SK-N-SH (cell line): ENCODE measurements around the gene EVPL. TPM values are rescaled to one million over a fixed set of nuclear protein-coding genes. Genes with fewer than 3 reads are reported as not detected.

Source experiments
- CTCF ChIA-PET: fragments of 300-600, 350-600 bp; formaldehyde crosslinking; extraction: SDS; loops from one replicate; lab custom pipeline; 2021; lab: Yijun Ruan, JAX
- POLR2A ChIA-PET: fragments of 350-600 bp; sonication (Branson Sonifier 250); formaldehyde crosslinking; extraction: SDS; loops from one replicate; lab custom pipeline; 2020; ENCODE audit warnings: antibody characterized with exemption, inconsistent platforms; lab: Yijun Ruan, JAX
- DNase-seq: peaks from one replicate; pipeline ENCODE4 v3.0.0; 2012
- H2AFZ ChIP-seq: fragments of 200-600 bp; sonication (generic); 2 replicates; pipeline ENCODE4 v1.8.1; 2016; ENCODE audit warnings: antibody characterized with exemption, mild to moderate bottlenecking, low read depth
- H3F3A ChIP-seq: fragments of 200-600 bp; sonication (generic); replicated peaks from 2 replicates; pipeline ENCODE3; 2016; ENCODE audit warnings: antibody characterized with exemption, mild to moderate bottlenecking; ENCODE audit not compliant: insufficient read depth
- H3K27ac ChIP-seq, 2 experiments: fragments of 200-500 bp in 1 of 2; fragments of 200-600 bp in 1 of 2; sonication (Bioruptor generic) in 1 of 2; sonication (generic), shearing (Covaris generic) in 1 of 2; 2 replicates each; pipeline versions ENCODE4 v1.5.1 to v1.6.1; 2014 to 2016; ENCODE audit warnings: low read depth in 2 of 2, inconsistent platforms in 1 of 2, low read length in 1 of 2, mild to moderate bottlenecking in 1 of 2, mixed read lengths in 1 of 2
- H3K27me3 ChIP-seq: fragments of 200-600 bp; sonication (generic), shearing (Covaris generic); 2 replicates; pipeline ENCODE4 v1.6.1; 2016; ENCODE audit warnings: mixed run types; ENCODE audit not compliant: insufficient read depth
- H3K36me3 ChIP-seq, 2 experiments: fragments of 200-500 bp in 1 of 2; fragments of 200-600 bp in 1 of 2; sonication (Bioruptor generic) in 1 of 2; sonication (generic) in 1 of 2; replicated peaks in 1 of 2; 2 replicates each; pipeline versions ENCODE3 to v1.5.1; 2014 to 2016; ENCODE audit warnings: low read length in 1 of 2, mild to moderate bottlenecking in 1 of 2; ENCODE audit not compliant: insufficient read depth in 2 of 2, control insufficient read depth in 1 of 2
- H3K4me1 ChIP-seq, 2 experiments: fragments of 200-500 bp in 1 of 2; fragments of 200-600 bp in 1 of 2; sonication (Bioruptor generic) in 1 of 2; sonication (generic), shearing (Covaris generic) in 1 of 2; 2 replicates each; pipeline versions ENCODE4 v1.5.1 to v1.6.1; 2014 to 2016; ENCODE audit warnings: low read depth in 1 of 2, low read length in 1 of 2, mixed run types in 1 of 2; ENCODE audit not compliant: insufficient read depth in 2 of 2, control insufficient read depth in 1 of 2
- H3K4me2 ChIP-seq: fragments of 200-600 bp; sonication (generic), shearing (Covaris generic); 2 replicates; pipeline ENCODE4 v1.6.1; 2017; ENCODE audit warnings: mixed run types
- H3K4me3 ChIP-seq, 2 experiments: fragments of 200-500 bp in 1 of 2; fragments of 200-600 bp in 1 of 2; sonication (Bioruptor generic) in 1 of 2; sonication (generic), shearing (Covaris generic) in 1 of 2; 2 replicates each; pipeline versions ENCODE4 v1.5.1 to v1.8.1; 2014 to 2016; ENCODE audit warnings: low read depth in 2 of 2, inconsistent platforms in 1 of 2, low read length in 1 of 2, mild to moderate bottlenecking in 1 of 2, mixed read lengths in 1 of 2, moderate library complexity in 1 of 2
- H3K79me2 ChIP-seq: fragments of 200-600 bp; sonication (generic); 2 replicates; pipeline ENCODE4 v1.8.1; 2017; ENCODE audit warnings: mild to moderate bottlenecking; ENCODE audit not compliant: insufficient read depth
- H3K9ac ChIP-seq: fragments of 200-600 bp; sonication (generic); 2 replicates; pipeline ENCODE4 v1.6.1; 2017; ENCODE audit warnings: mixed run types
- H3K9me2 ChIP-seq: fragments of 200-600 bp; sonication (generic); 2 replicates; pipeline ENCODE4 v1.6.1; 2017; ENCODE audit warnings: mixed run types
- H3K9me3 ChIP-seq: fragments of 200-600 bp; sonication (generic); 2 replicates; pipeline ENCODE4 v1.6.1; 2017; ENCODE audit warnings: mixed run types, mild to moderate bottlenecking, moderate library complexity
- H4K20me1 ChIP-seq: fragments of 200-600 bp; sonication (generic); 2 replicates; pipeline ENCODE4 v1.6.1; 2017; ENCODE audit warnings: mild to moderate bottlenecking, mixed run types; ENCODE audit not compliant: insufficient read depth
- EZH2phosphoT487 ChIP-seq: fragments of 200-600 bp; sonication (generic); IDR thresholded peaks from 2 replicates; pipeline ENCODE4 v1.6.1; 2017; ENCODE audit warnings: low read depth, mixed run types, mild to moderate bottlenecking, antibody characterized with exemption, moderate library complexity, borderline replicate concordance
- JUND ChIP-seq: IDR thresholded peaks from 2 replicates; pipeline ENCODE4 v1.4.0; 2012
- MXI1 ChIP-seq: IDR thresholded peaks from 2 replicates; pipeline ENCODE4 v1.6.1; 2012; ENCODE audit warnings: mild to moderate bottlenecking, low read depth, low read length, improper control_type of control experiment
- PBX3 ChIP-seq: IDR thresholded peaks from 2 replicates; pipeline ENCODE4; 2012
- POLR2AphosphoS5 ChIP-seq: IDR thresholded peaks from 2 replicates; pipeline ENCODE4 v1.6.1; 2012; ENCODE audit warnings: low read depth, low read length
- RAD21 ChIP-seq: IDR thresholded peaks from 2 replicates; pipeline ENCODE4 v1.6.1; 2012; ENCODE audit warnings: mild to moderate bottlenecking, low read length
- RFX5 ChIP-seq: IDR thresholded peaks from 2 replicates; pipeline ENCODE4 v1.6.1; 2012; ENCODE audit warnings: mild to moderate bottlenecking, improper control_type of control experiment, low read length
- TAF1 ChIP-seq: IDR thresholded peaks from 2 replicates; pipeline ENCODE4 v1.6.1; 2012; ENCODE audit warnings: low read depth, mild to moderate bottlenecking, low read length, moderate library complexity, borderline replicate concordance
- TEAD4 ChIP-seq: IDR thresholded peaks from 2 replicates; pipeline ENCODE4 v1.4.0; 2012; ENCODE audit warnings: mild to moderate bottlenecking, borderline replicate concordance; ENCODE audit not compliant: insufficient read depth
- USF2 ChIP-seq: fragments of 150-350 bp; IDR thresholded peaks from 2 replicates; pipeline ENCODE4 v1.6.1; 2017; ENCODE audit warnings: antibody characterized with exemption, low read length, low read depth, borderline replicate concordance
- YY1 ChIP-seq: IDR thresholded peaks from 2 replicates; pipeline ENCODE4 v1.4.0; 2012; ENCODE audit warnings: low read depth, mild to moderate bottlenecking
- WGBS: methylation state at CpG from one replicate; pipeline ENCODE4 v1.1.6; 2017; ENCODE audit warnings: low lambda C conversion rate; 5-methylcytosine and 5-hydroxymethylcytosine counted together
- polyA plus RNA-seq, 3 experiments: library from polyadenylated mRNA; depleted of rRNA; stranded (reverse); fragments of >200 nt; gene quantifications; 2 replicates each; pipeline ENCODE4 v1.2.3, GENCODE V29; 2012
- TF ChIP-seq, protein P1 (sequence below): IDR thresholded peaks from 2 replicates; pipeline ENCODE4 v1.4.0; 2012; ENCODE audit warnings: low read depth, borderline replicate concordance

Gene EVPL
- polyA plus RNA-seq, 1 of the 3 experiments (the other 2 are of a cell fraction), result 0.23 TPM

DNA sequence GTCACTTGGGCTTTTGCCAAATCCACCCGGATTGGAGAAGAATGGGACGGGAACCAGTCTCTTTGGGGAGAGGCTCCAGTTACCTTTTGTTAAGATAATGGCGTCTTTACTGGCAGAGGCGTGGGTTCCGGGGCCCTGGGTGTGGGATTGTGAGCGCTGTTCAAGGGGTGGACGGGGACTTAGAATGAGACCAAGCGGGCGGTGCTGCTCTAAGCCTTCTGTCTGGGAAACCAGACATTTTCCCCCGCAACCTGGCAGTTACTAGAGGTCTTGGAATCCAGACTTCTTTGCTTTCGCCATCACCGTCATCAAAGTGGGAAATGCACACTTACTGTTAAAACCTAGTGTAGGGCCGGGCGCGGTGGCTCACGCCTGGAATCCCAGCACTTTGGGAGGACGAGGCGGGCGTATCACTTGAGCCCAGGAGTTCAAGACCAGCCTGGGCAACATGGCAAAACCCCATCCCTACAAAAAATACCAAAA, 47.4 kb downstream of the EVPL start:
- no peak for DNase-seq
- peaks cover 0 to 20% of the 10 kb centered on the region in 2 experiments; a peak in 3 of 4 replicates for H3K4me1 ChIP-seq
- peaks cover 59% of the 10 kb centered on the region for H3K79me2 ChIP-seq

More for the DNA sequence above, 47.4 kb downstream of the EVPL start:
- H3K27me3 ChIP-seq, result no peaks in the 10 kb centered on the region
- no peaks in the 10 kb centered on the region for H3K9me3 ChIP-seq
- H3K9ac ChIP-seq, result peak overlapping the region; percentile 93
- H3K9me2 ChIP-seq, result no peaks in the 10 kb centered on the region
- peak overlapping the region; percentile 92; the same call in 1 of the 2 replicates for H2AFZ ChIP-seq
- peak overlapping the region; percentile 88 for H3K4me2 ChIP-seq
- TF ChIP-seq TEAD4 (no peak), RFX5 (no peak), RAD21 (no peak), MXI1 (peak; percentile 63), EZH2phosphoT487 (no peak), POLR2AphosphoS5 (no peak), JUND (no peak), PBX3 (no peak), TAF1 (0 out of 2 replicates have a peak, but pooled peaks have one; percentile 3), YY1 (peak; percentile 67; the same call in 1 of the 2 replicates), USF2 (no peak)
- TF ChIP-seq, protein P1, sequence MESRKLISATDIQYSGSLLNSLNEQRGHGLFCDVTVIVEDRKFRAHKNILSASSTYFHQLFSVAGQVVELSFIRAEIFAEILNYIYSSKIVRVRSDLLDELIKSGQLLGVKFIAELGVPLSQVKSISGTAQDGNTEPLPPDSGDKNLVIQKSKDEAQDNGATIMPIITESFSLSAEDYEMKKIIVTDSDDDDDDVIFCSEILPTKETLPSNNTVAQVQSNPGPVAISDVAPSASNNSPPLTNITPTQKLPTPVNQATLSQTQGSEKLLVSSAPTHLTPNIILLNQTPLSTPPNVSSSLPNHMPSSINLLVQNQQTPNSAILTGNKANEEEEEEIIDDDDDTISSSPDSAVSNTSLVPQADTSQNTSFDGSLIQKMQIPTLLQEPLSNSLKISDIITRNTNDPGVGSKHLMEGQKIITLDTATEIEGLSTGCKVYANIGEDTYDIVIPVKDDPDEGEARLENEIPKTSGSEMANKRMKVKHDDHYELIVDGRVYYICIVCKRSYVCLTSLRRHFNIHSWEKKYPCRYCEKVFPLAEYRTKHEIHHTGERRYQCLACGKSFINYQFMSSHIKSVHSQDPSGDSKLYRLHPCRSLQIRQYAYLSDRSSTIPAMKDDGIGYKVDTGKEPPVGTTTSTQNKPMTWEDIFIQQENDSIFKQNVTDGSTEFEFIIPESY, result no peak
- WGBS, result 7% methylated on average over 19 of the region's 19 CpGs
- POLR2A ChIA-PET, result no interaction called here
- peaks cover 2 to 16% of the 10 kb centered on the region in 2 experiments for H3K36me3 ChIP-seq
- H4K20me1 ChIP-seq, result no peaks in the 10 kb centered on the region
- CTCF ChIA-PET, result interaction anchor here (1.3 to 1.8 kb wide), 3 partner anchors 21 to 35 kb away, joined by 5 to 13 read pairs (median 6); partner anchors contain the start of gene CDK3
- peak overlapping the region; percentile 68 to 87 for H3K4me3 ChIP-seq
- H3F3A ChIP-seq, result peaks cover 44% of the 10 kb centered on the region
- H3K27ac ChIP-seq, result peak overlapping the region; percentile 96 to 98
